Heart left ventricle (tissue), 16 donors: ENCODE data around the gene HID1. TPM values are rescaled to one million over a fixed set of nuclear protein-coding genes. Genes with fewer than 3 reads are reported as not detected.

Source experiments
- ATAC-seq, 4 donors: fragments of 200-7000 bp; cut with Tn5 transposase; one replicate each; pipeline ENCODE4 v1.9.1; 2020 to 2022; ENCODE audit warnings: moderate library complexity in 4 of 4, mild to moderate bottlenecking in 3 of 4, moderate number of reproducible peaks in 1 of 4
- DNase-seq, 5 donors: peaks; one replicate each; pipeline ENCODE4 v3.0.0-alpha.2; 2020
- H3K27ac ChIP-seq, 12 donors: fragments of 200-600 bp; sonication (generic) in 4 of 12; one replicate each; pipeline versions ENCODE4 v1.5.0 to v1.8.0; 2016 to 2022; ENCODE audit warnings: mild to moderate bottlenecking in 2 of 12
- H3K27me3 ChIP-seq, 9 donors: fragments of 200-600 bp; sonication (generic) in 2 of 9; one replicate each; pipeline versions ENCODE4 v1.5.1 to v1.8.0; 2016 to 2022; ENCODE audit warnings: mild to moderate bottlenecking in 3 of 9
- H3K36me3 ChIP-seq, 9 donors: fragments of 200-600 bp; sonication (generic) in 2 of 9; one replicate each; pipeline versions ENCODE4 v1.5.0 to v1.8.0; 2018 to 2022; ENCODE audit warnings: mild to moderate bottlenecking in 2 of 9
- H3K4me1 ChIP-seq, 12 donors: fragments of 200-600 bp; sonication (generic) in 4 of 12; one replicate each; pipeline versions ENCODE4 v1.5.0 to v1.8.0; 2016 to 2022; ENCODE audit warnings: mild to moderate bottlenecking in 3 of 12
- H3K4me3 ChIP-seq, 12 donors: fragments of 200-600 bp; sonication (generic) in 4 of 12; one replicate each; pipeline versions ENCODE4 v1.5.0 to v1.8.0; 2017 to 2022; ENCODE audit warnings: mild to moderate bottlenecking in 9 of 12, moderate library complexity in 4 of 12
- H3K9me3 ChIP-seq, 12 donors: fragments of 200-600 bp; sonication (generic) in 4 of 12; one replicate each; pipeline versions ENCODE4 v1.5.0 to v1.8.0; 2016 to 2022; ENCODE audit warnings: mild to moderate bottlenecking in 1 of 12
- POLR2A ChIP-seq, 2 donors: fragments of 450-650 bp; IDR thresholded peaks; one replicate each; pipeline ENCODE4 v1.6.1; 2017; ENCODE audit warnings: antibody characterized with exemption in 2 of 2, mild to moderate bottlenecking in 2 of 2, moderate library complexity in 2 of 2
- WGBS, 4 donors: extraction: QIAGEN DNeasy Blood & Tissue Kit in 2 of 4; methylation state at CpG; one replicate each; pipeline versions ENCODE4 v1.1.5 to v1.1.7; 2013 to 2018; 5-methylcytosine and 5-hydroxymethylcytosine counted together
- intact Hi-C, 10 donors: fragments of 100-400 bp; cut with DNase I; formaldehyde crosslinking; loops; one replicate each; pipeline versions ENCODE4 v1.11.1 to v1.14.2; 2022
- long read RNA-seq, 3 donors: library from polyadenylated mRNA; unstranded; transcript quantifications; one replicate each; pipeline ENCODE4 v2.0.0, GENCODE V29; 2020 to 2021
- polyA plus RNA-seq, 2 donors: library from polyadenylated mRNA; stranded (reverse); fragments of 200-250 nt; gene quantifications; one replicate each; pipeline ENCODE4 v1.2.3, GENCODE V29; 2013
- total RNA-seq, 9 donors: library from RNA; depleted of rRNA in 2 of 9; stranded (reverse); fragments of >200 nt in 2 of 9; fragmentation: NEBNext Ultra II Directional in 3 of 9; extraction: Animal tissue kit (Norgen Biotek cat#: 25700) in 3 of 9; gene quantifications; one replicate each; pipeline versions ENCODE4 v1.1.0 to v1.2.4, GENCODE V29; 2016 to 2023
- TF ChIP-seq, protein P1 (sequence below), 12 donors: fragments of 200-600 bp; sonication (generic) in 4 of 12; IDR thresholded peaks; one replicate each; pipeline versions ENCODE4 v1.5.0 to v1.8.0; 2018 to 2022; ENCODE audit warnings: antibody characterized with exemption in 12 of 12, mild to moderate bottlenecking in 5 of 12
- donor health status: ischemic (EF 13 %, LVEDD 7.1; RV severe dilation, severe dysfunction).
- donor health status: healthy with polysubstance abuse.
- donor health status: DM: no; HTN: yes; CAD: no.
- donor health status: DM: no; HTN: no; CAD: no.
- donor health status: ischemic (EF 25% LVEDD 6.9; RV normal size, moderate dysfunction).
- donor health status: ischemic (EF 25% LVEDD 5.7; RV mildly dilated, moderate dysfunction).
- donor health status: healthy.
- donor health status: DM: yes; HTN: yes; CAD: no.
- donor health status: ischemic (EF 35%, LVEDD 5.7; RV mildly dilated, moderate dysfunction).
- donor health status: nonischemic (EF 11% LVEDD 7.7; RV severe dilation, severe dysfunction).
- donor health status: DM: yes; HTN: yes; CAD: no.
- donor health status: PGD.
- donor health status: ischemic (EF 29% LVEDD 5.4; RV normal size, mild dysfunction).
- donor health status: nonischemic (EF 23%, LVEDD 6.1; RV moderate dilation, normal function).

The HID1 gene, protein sequence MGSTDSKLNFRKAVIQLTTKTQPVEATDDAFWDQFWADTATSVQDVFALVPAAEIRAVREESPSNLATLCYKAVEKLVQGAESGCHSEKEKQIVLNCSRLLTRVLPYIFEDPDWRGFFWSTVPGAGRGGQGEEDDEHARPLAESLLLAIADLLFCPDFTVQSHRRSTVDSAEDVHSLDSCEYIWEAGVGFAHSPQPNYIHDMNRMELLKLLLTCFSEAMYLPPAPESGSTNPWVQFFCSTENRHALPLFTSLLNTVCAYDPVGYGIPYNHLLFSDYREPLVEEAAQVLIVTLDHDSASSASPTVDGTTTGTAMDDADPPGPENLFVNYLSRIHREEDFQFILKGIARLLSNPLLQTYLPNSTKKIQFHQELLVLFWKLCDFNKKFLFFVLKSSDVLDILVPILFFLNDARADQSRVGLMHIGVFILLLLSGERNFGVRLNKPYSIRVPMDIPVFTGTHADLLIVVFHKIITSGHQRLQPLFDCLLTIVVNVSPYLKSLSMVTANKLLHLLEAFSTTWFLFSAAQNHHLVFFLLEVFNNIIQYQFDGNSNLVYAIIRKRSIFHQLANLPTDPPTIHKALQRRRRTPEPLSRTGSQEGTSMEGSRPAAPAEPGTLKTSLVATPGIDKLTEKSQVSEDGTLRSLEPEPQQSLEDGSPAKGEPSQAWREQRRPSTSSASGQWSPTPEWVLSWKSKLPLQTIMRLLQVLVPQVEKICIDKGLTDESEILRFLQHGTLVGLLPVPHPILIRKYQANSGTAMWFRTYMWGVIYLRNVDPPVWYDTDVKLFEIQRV
- 10 to 100 TPM in 4 of 9 donors, 1 to 10 TPM in 5; 5.7 to 15.7 (median 9.8) TPM for total RNA-seq
- polyA plus RNA-seq, result 10 to 100 TPM in 1 of 2 donors, 1 to 10 TPM in 1; 6.7 to 10.7 TPM
- long read RNA-seq, donor 1, partial matches to known transcripts, result 4 of 7 reads
- long read RNA-seq, donor 1, other reads (novel, unspliced or antisense), result 1 of 7 reads
- long read RNA-seq, donor 2, partial matches to known transcripts, result 15 of 19 reads
- long read RNA-seq, donor 2, other reads (novel, unspliced or antisense), result 0 of 19 reads
- long read RNA-seq, donor 3, partial matches to known transcripts, result 4 of 6 reads
- long read RNA-seq, donor 3, other reads (novel, unspliced or antisense), result 2 of 6 reads

- peak within 1 kb of the TSS; percentile 69 to 95 (median 76) for H3K4me3 ChIP-seq
- H3K27ac ChIP-seq, result peak within 1 kb of the TSS; percentile 52 to 81 (median 70)
- intact Hi-C loops, result loop anchor here in 1 of 10 donors (10.0 kb wide), 1 partner anchor 62 kb away; no protein-coding TSS in a partner anchor
- no peaks in the 10 kb centered on the region for H3K36me3 ChIP-seq
- TF ChIP-seq, protein P1, sequence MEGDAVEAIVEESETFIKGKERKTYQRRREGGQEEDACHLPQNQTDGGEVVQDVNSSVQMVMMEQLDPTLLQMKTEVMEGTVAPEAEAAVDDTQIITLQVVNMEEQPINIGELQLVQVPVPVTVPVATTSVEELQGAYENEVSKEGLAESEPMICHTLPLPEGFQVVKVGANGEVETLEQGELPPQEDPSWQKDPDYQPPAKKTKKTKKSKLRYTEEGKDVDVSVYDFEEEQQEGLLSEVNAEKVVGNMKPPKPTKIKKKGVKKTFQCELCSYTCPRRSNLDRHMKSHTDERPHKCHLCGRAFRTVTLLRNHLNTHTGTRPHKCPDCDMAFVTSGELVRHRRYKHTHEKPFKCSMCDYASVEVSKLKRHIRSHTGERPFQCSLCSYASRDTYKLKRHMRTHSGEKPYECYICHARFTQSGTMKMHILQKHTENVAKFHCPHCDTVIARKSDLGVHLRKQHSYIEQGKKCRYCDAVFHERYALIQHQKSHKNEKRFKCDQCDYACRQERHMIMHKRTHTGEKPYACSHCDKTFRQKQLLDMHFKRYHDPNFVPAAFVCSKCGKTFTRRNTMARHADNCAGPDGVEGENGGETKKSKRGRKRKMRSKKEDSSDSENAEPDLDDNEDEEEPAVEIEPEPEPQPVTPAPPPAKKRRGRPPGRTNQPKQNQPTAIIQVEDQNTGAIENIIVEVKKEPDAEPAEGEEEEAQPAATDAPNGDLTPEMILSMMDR (IDR thresholded peaks at IDR 0.05), result no peak
- peak in 1 of 2 donors; percentile 20 for TF ChIP-seq POLR2A (IDR thresholded peaks at IDR 0.05)
- no peaks in the 10 kb centered on the region for H3K9me3 ChIP-seq
- peaks cover 0 to 25% (median 0%) of the 10 kb centered on the region in 9 donors for H3K27me3 ChIP-seq
- ATAC-seq (peak in 3 of 4 donors; percentile 53 to 80 (median 71)), DNase-seq (peak; percentile 47 to 87 (median 66))
- peaks cover 0 to 26% (median 12%) of the 10 kb centered on the region in 12 donors for H3K4me1 ChIP-seq
- WGBS, 4 donors, result 1 to 5% (median 3%) methylated on average over 36 to 95 of the region's 95 CpGs
Observed at GRCh38 chr17:74972107-74972972, at the start of gene HID1. Gene HID1, minus strand, starts transcription at chr17:74972759. Its CDS starts 103 bp downstream, at chr17:74972656.

DNA sequence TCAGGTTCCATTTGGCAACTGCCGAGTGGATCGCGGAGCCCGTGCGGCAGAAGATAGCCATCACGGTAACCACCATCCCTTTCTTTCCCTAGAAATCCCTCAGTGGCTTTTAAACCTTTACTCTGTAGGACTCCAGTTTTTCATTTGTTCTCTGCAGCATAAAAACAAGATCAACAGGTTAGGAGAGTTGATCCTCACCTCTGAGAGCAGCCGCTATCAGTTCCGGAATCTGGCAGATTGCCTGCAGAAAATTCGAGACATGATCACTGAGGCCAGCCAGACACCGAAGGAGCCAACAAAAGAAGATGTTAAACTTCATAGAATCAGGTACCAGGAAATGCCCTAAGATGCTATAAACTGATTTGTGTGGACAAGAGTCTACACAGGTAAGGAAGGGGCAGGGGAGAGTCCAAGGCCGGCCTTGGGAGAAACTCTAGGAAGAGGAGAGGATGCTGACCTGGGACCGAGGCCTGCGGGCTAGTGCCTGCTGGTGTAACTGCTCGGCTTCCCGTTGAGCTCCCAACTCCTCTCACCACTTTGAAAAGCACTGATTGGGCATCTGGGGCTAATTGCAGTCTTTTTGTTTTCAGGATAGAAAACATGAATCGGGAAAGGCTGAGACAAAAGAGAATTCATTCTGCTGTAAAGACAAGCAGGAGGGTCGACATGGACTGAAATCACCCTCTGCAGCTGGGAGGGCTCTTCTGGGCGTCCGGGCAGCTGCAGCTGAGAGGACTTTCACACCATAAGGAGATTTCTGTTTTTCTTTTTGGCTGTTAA lies 48.0 kb upstream of the HID1 start:
- TF ChIP-seq, protein P1 (IDR thresholded peaks at IDR 0.05), result no peak
- no peak for TF ChIP-seq POLR2A (IDR thresholded peaks at IDR 0.05)
- intact Hi-C loops, result no loop called here
- H3K36me3 ChIP-seq, result peaks cover 0 to 68% (median 54%) of the 10 kb centered on the region in 9 donors

DNA sequence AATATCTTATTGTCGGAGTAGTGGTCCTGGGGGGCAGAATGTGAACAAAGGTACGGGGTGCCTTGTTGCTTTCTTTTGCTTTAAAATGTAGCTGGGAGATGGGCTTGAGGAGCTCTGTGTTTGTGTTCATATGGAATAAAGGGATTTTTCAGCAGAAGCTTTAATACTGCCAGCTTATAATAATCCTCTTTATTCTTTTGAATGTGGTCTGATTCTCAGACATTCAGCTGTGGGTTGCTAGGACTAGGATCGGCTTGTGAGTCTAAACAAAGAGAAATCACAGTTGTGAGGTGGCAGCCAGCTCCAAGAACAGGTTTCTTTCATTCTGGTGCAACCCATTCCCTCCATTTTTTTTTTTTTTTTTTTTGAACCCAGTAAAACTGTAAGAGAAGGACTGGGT lies 47.2 kb upstream of the HID1 start:
- TF ChIP-seq POLR2A (IDR thresholded peaks at IDR 0.05), result no peak
- TF ChIP-seq, protein P1 (IDR thresholded peaks at IDR 0.05), result no peak
- no peaks in the 10 kb centered on the region for H3K27me3 ChIP-seq
- WGBS, 4 donors, result 92 to 98% (median 96%) methylated on average over 3 of the region's 3 CpGs
- no peak overlapping the region for H3K4me3 ChIP-seq
- ATAC-seq, result no peak
- intact Hi-C loops, result no loop called here
- H3K9me3 ChIP-seq, result no peaks in the 10 kb centered on the region
- H3K36me3 ChIP-seq, result peaks cover 0 to 69% (median 54%) of the 10 kb centered on the region in 9 donors
- no peaks in the 10 kb centered on the region for H3K4me1 ChIP-seq
- no peak for DNase-seq
- H3K27ac ChIP-seq, result no peak overlapping the region

More for the DNA sequence above, 48.0 kb upstream of the HID1 start:
- WGBS, 4 donors, result 91 to 95% (median 93%) methylated on average over 19 of the region's 19 CpGs
- H3K27ac ChIP-seq, result no peak overlapping the region
- DNase-seq (no peak), ATAC-seq (no peak)
- H3K4me3 ChIP-seq, result no peak overlapping the region
- H3K4me1 ChIP-seq, result peaks cover 0 to 4% (median 0%) of the 10 kb centered on the region in 12 donors
- no peaks in the 10 kb centered on the region for H3K9me3 ChIP-seq
- H3K27me3 ChIP-seq, result no peaks in the 10 kb centered on the region
